ENCODE data around the gene NEURL2.

GRCh38 chr20:45911486-45912343 lies 20.7 kb upstream of the NEURL2 start, which contains the start of gene PLTP:
- TF ChIP-seq YY1 (IDR thresholded peaks at IDR 0.05): no peak
- no peak for TF ChIP-seq CTCF (IDR thresholded peaks at IDR 0.05; ENCODE audit: low read depth, low read length, missing input control)
- TF ChIP-seq REST (IDR thresholded peaks at IDR 0.05): no peak
- TF ChIP-seq HNF4A (conservative IDR thresholded peaks at IDR 0.05): no peak
- TF ChIP-seq GABPA (IDR thresholded peaks at IDR 0.05 in 1 of 2, conservative IDR thresholded peaks at IDR 0.05 in 1 of 2): no peak
- no peak for TF ChIP-seq TAF1 (conservative IDR thresholded peaks at IDR 0.05)
- TF ChIP-seq MAX (IDR thresholded peaks at IDR 0.05): no peak
- no peak for TF ChIP-seq RAD21 (IDR thresholded peaks at IDR 0.05)
- TF ChIP-seq ATF3 (IDR thresholded peaks at IDR 0.05): no peak
